ENCODE measurements around the gene MRPL20. TPM values are rescaled to one million over a fixed set of nuclear protein-coding genes. Genes with fewer than 3 reads are reported as not detected.
A peak's percentile ranks its signal among the peaks of the same experiment; 100 is the strongest.
"Not testable (repeated sequence)": the region's sequence is repeated elsewhere in the genome, so short reads cannot be mapped to it uniquely, and the experiment has no call there.

The MRPL20 gene
- total and polyA plus RNA-seq, 9 of the 15 experiments (the other 6 are each of a cell fraction or from before 2014, with no cell fraction given): 180 to 671 (median 229) TPM

GRCh38 chr1:1385931-1386330 lies 21.2 kb downstream of the MRPL20 start:
- CTCF ChIA-PET (ENCODE audit: low intra/inter-chr PET ratio): no interaction called here
- Histone ChIP-seq H3K79me2 (ENCODE audit: control insufficient read depth, insufficient read depth, low read length) (no peaks in the 10 kb centered on the region), H3K27ac (ENCODE audit: extremely low read depth, low read depth, low read length) (no peak overlapping the region), H4K20me1 (replicated peaks; ENCODE audit: control insufficient read depth, insufficient read depth, low read length) (no peaks in the 10 kb centered on the region), H3K36me3 (ENCODE audit: control insufficient read depth, insufficient read depth, low read length) (peaks cover 60% of the 10 kb centered on the region), H3K4me1 (replicated peaks in 1 of 2; ENCODE audit: control insufficient read depth in 2 of 2, insufficient read depth in 2 of 2, low read length in 2 of 2) (peaks cover 0 to 16% of the 10 kb centered on the region in 2 experiments; a peak in 3 of 5 replicates), H3K4me2 (ENCODE audit: insufficient read depth, low read length) (no peak overlapping the region), H3K4me3 (no peak overlapping the region), H2AFZ (ENCODE audit: low read depth, low read length) (no peak overlapping the region), H3K9me3 (replicated peaks; ENCODE audit: control insufficient read depth, insufficient read depth, low read depth, low read length) (peaks cover 2% of the 10 kb centered on the region; the same call in 1 of the 2 replicates), H3K27me3 (ENCODE audit: control insufficient read depth in 2 of 2, insufficient read depth in 2 of 2, low read length in 2 of 2) (no peaks in the 10 kb centered on the region), H3K9me1 (ENCODE audit: control insufficient read depth, insufficient read depth, low read length) (no peaks in the 10 kb centered on the region), H3K9ac (ENCODE audit: insufficient read depth in 1 of 2, low read depth in 2 of 2, low read length in 2 of 2) (no peak overlapping the region)
- peak in 1 of 4 experiments; percentile 16 for DNase-seq (ENCODE audit: extremely low read depth in 1 of 4, low spot score in 3 of 4)
- no peak for TF ChIP-seq C11orf30 (IDR thresholded peaks at IDR 0.05; ENCODE audit: low read depth)
- peak; percentile 13; the same call in 1 of the 2 replicates for TF ChIP-seq RBFOX2 (IDR thresholded peaks at IDR 0.05; ENCODE audit: low read depth, low read length)
- peak; percentile 28; the same call in 1 of the 2 replicates for TF ChIP-seq PML (IDR thresholded peaks at IDR 0.05; ENCODE audit: low read length)
- POLR2A ChIA-PET: interaction anchor here (1.1 to 7.1 kb wide), 4 partner anchors 10 to 38 kb away, joined by 3 to 58 read pairs (median 31); partner anchors contain the start of genes AURKAIP1 and CCNL2
- ATAC-seq: no peak
- no peak for FAIRE-seq
- intact Hi-C loops (cut with micrococcal nuclease) (no loop called here), in situ Hi-C loops (cut with MboI) (no loop called here)
- BruUV-seq (replicated peaks): no TSS peak
- 93% methylated on average over 8 of the region's 8 CpGs for WGBS (ENCODE audit: insufficient coverage, low coverage, missing lambda C conversion rate)

GRCh38 chr1:1385339-1385738 lies 21.8 kb downstream of the MRPL20 start:
- peaks cover 54% of the 10 kb centered on the region for H3K36me3 ChIP-seq (ENCODE audit: control insufficient read depth, insufficient read depth, low read length)
- H3K79me2 ChIP-seq (ENCODE audit: control insufficient read depth, insufficient read depth, low read length); H3K27me3 ChIP-seq (ENCODE audit: control insufficient read depth in 2 of 2, insufficient read depth in 2 of 2, low read length in 2 of 2); H3K9ac ChIP-seq (ENCODE audit: insufficient read depth in 1 of 2, low read depth in 2 of 2, low read length in 2 of 2); intact Hi-C loops (cut with micrococcal nuclease); H3K9me3 ChIP-seq (replicated peaks; ENCODE audit: control insufficient read depth, insufficient read depth, low read depth, low read length); H3K27ac ChIP-seq (ENCODE audit: extremely low read depth, low read depth, low read length); DNase-seq (ENCODE audit: extremely low read depth in 1 of 4, low spot score in 3 of 4); CTCF ChIA-PET (ENCODE audit: low intra/inter-chr PET ratio); H3K9me1 ChIP-seq (ENCODE audit: control insufficient read depth, insufficient read depth, low read length); H3K4me3 ChIP-seq; FAIRE-seq; in situ Hi-C loops (cut with MboI); BruUV-seq (replicated peaks); H2AFZ ChIP-seq (ENCODE audit: low read depth, low read length); ATAC-seq; H3K4me2 ChIP-seq (ENCODE audit: insufficient read depth, low read length); H4K20me1 ChIP-seq (replicated peaks; ENCODE audit: control insufficient read depth, insufficient read depth, low read length): not testable (repeated sequence)
- peak; percentile 67 for TF ChIP-seq RBFOX2 (IDR thresholded peaks at IDR 0.05; ENCODE audit: low read depth, low read length)
- TF ChIP-seq POLR2G (IDR thresholded peaks at IDR 0.05; ENCODE audit: low read depth, low read length): peak; percentile 72
- TF ChIP-seq ZBTB33 (CRISPR knock-in tag; IDR thresholded peaks at IDR 0.05): peak; percentile 83
- TF ChIP-seq RBM22 (IDR thresholded peaks at IDR 0.05; ENCODE audit: low read depth, low read length, poor library complexity, severe bottlenecking): peak; percentile 87
- TF ChIP-seq POLR2AphosphoS5 (IDR thresholded peaks at IDR 0.05; ENCODE audit: control insufficient read depth, insufficient read depth, low read depth, low read length): 0 out of 2 replicates have a peak, but pooled peaks have one; percentile 18
- POLR2A ChIA-PET: interaction anchor here (1.1 to 7.1 kb wide), 5 partner anchors 8 to 17 kb away, joined by 3 to 58 read pairs (median 8); partner anchors contain the start of genes AURKAIP1 and CCNL2
- 94% methylated on average over 29 of the region's 29 CpGs for WGBS (ENCODE audit: insufficient coverage, low coverage, missing lambda C conversion rate)
- H3K4me1 ChIP-seq (replicated peaks in 1 of 2; ENCODE audit: control insufficient read depth in 2 of 2, insufficient read depth in 2 of 2, low read length in 2 of 2): peaks cover 0 to 22% of the 10 kb centered on the region in 2 experiments; a peak in 2 of 5 replicates
